Fibroblast of pulmonary artery (primary cell): Measurements from ENCODE around the gene CLTB.

Experiments used
- DNase-seq: peaks from one replicate; pipeline ENCODE4 v3.0.0-alpha.2; 2010; ENCODE audit warnings: low read depth
- H3K4me3 ChIP-seq: replicated peaks from 2 replicates; pipeline ENCODE4 v1.5.1; 2011; ENCODE audit warnings: low read depth, mild to moderate bottlenecking, control low read depth, low read length, moderate library complexity
- CTCF ChIP-seq: IDR thresholded peaks from 2 replicates; pipeline ENCODE4 v1.5.1; 2011; ENCODE audit warnings: mild to moderate bottlenecking, control low read depth, low read length, inconsistent platforms; ENCODE audit errors: missing control alignments

Gene CLTB

DNA sequence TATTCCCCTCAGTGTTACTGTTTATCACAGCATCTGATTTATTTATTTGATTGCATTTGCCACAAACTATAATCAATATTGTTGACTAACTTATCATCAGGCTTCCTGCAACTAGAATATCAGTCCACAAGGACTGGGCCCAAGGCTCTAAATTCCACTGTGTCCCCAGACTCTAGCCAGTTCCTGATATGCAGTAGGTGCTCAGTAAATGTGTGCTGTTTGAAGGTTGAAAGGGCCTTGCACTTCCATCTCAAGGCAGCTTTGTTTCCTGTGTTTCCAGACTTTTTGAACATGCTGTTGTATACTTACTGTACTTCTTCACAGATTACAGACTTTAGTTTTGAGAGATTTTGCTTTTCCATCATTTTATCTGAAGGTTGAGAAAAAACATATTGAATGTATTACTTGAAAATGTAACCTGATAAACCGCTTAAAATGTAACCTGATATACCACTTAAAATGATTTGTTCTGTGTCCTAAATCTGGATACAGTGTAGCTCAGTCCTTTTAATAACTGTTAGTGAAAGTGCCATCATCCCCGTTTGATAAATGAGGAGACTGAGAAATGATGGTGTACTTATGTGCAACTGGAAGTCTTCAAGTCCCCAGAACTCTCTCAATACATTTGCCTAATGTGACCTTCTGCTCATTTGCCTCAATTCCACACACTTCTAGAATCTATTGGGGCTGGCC is 73.4 kb downstream of the CLTB start:
- no peak overlapping the region for H3K4me3 ChIP-seq
- no peak for DNase-seq
- TF ChIP-seq CTCF = no peak
